KOPT-K1 (cell line): ENCODE data around the gene SRSF1.

ENCODE experiments used
- H3K27ac ChIP-seq: fragments of 200-600 bp; sonication (generic); 2 replicates; pipeline ENCODE4 v1.5.1; 2016; ENCODE audit warnings: antibody characterized with exemption, mild to moderate bottlenecking, low read depth, low read length; ENCODE audit not compliant: poor library complexity, severe bottlenecking
- H3K36me3 ChIP-seq: fragments of 200-600 bp; sonication (generic); 2 replicates; pipeline ENCODE4 v1.5.1; 2017; ENCODE audit warnings: antibody characterized with exemption, mild to moderate bottlenecking, low read length, moderate library complexity; ENCODE audit not compliant: insufficient read depth
- H3K9me3 ChIP-seq: fragments of 200-600 bp; sonication (generic); 2 replicates; pipeline ENCODE4 v1.5.1; 2017; ENCODE audit warnings: antibody characterized with exemption, low read length, mild to moderate bottlenecking; ENCODE audit not compliant: insufficient read depth, poor library complexity, severe bottlenecking

SRSF1 gene

DNA sequence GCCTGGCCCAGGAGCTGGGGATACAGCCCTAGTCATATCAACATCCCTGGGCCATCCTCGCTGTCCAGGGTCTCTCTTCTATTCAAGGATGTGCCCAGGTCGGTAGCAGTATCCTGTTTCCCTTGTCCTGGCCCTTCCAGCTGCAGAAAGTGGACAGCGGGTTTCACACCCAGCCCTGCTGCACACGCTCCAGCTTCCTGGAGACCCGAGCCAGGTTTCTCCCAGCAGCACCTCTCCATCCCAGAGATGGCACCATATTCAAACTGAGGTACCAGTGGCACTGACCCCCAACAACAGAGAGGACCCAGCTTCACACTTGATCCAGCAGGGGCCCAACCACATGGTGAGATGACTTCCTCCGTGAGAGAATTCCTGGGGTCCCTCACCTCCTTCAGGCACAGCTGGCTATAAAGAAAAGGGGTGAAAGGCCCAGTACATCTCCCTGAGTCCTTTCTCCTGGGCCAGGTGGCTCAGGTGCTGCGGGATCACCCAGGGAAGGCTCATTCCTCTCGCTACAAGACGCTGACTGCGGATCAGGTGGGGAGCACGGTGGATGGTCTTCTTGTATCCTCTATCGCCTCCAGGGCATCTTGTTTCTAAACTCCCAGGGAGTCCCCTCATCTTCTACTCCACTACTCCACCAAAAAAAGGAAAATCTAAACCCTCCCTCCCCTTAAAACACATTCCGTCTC is 53.2 kb downstream of the SRSF1 start:
- H3K9me3 ChIP-seq = no peaks in the 10 kb centered on the region
- no peak overlapping the region for H3K27ac ChIP-seq
- no peaks in the 10 kb centered on the region for H3K36me3 ChIP-seq
